Neural cell (in vitro differentiated cells): Measurements from ENCODE around the gene LARP1.

ENCODE experiments used
- CTCF ChIP-seq: fragments of 450-650 bp; IDR thresholded peaks from 2 replicates; pipeline ENCODE4 v1.5.1; 2014; ENCODE audit warnings: antibody characterized with exemption, mild to moderate bottlenecking, moderate library complexity; ENCODE audit not compliant: poor library complexity, severe bottlenecking
- EP300 ChIP-seq: fragments of 450-650 bp; conservative IDR thresholded peaks from 2 replicates; pipeline ENCODE4 v1.6.1; 2014; ENCODE audit warnings: antibody characterized with exemption, mild to moderate bottlenecking, moderate library complexity; ENCODE audit not compliant: poor library complexity, severe bottlenecking
- EZH2 ChIP-seq: fragments of 200-600, 300-800 bp; shearing (Covaris generic), sonication (generic); IDR thresholded peaks from 2 replicates; pipeline ENCODE4 v1.6.1; 2014; ENCODE audit warnings: antibody characterized with exemption, low read length, borderline replicate concordance, mild to moderate bottlenecking; ENCODE audit not compliant: insufficient read depth, poor library complexity, severe bottlenecking
- POLR2AphosphoS5 ChIP-seq: IDR thresholded peaks from 2 replicates; pipeline ENCODE4 v1.6.1; 2012
- RAD21 ChIP-seq: fragments of 450-650 bp; conservative IDR thresholded peaks from 2 replicates; pipeline ENCODE4 v1.6.1; 2014; ENCODE audit warnings: antibody characterized with exemption, mild to moderate bottlenecking, moderate library complexity
- REST ChIP-seq: IDR thresholded peaks from 2 replicates; pipeline ENCODE4 v1.6.1; 2012; ENCODE audit warnings: borderline replicate concordance
- TAF1 ChIP-seq: IDR thresholded peaks from 2 replicates; pipeline ENCODE4 v1.6.1; 2012; ENCODE audit warnings: low read depth

GRCh38 chr5:154713615-154714125 is 41.5 kb upstream of the LARP1 start:
- TF ChIP-seq CTCF (no peak), REST (no peak), EP300 (no peak), EZH2 (no peak), POLR2AphosphoS5 (no peak), RAD21 (no peak), TAF1 (no peak)
